Measurements from ENCODE around the gene ZNF814. TPM values are rescaled to one million over a fixed set of nuclear protein-coding genes. Genes with fewer than 3 reads are reported as not detected.
A peak's percentile ranks its signal among the peaks of the same experiment; 100 is the strongest.
"Not testable (repeated sequence)": the region's sequence is repeated elsewhere in the genome, so short reads cannot be mapped to it uniquely, and the experiment has no call there.

ZNF814 gene
- total RNA-seq, 1 donor from 2014 or later, result 13.3 TPM

- peak overlapping the region; percentile 75 for H3K27ac ChIP-seq
- intact Hi-C loops (cut with DNase I), result no loop called here
- peak overlapping the region; percentile 77 to 84 for H3K4me3 ChIP-seq
Measured at GRCh38 chr19:57815247-57816075, 73.4 kb downstream of the ZNF814 start.

DNA sequence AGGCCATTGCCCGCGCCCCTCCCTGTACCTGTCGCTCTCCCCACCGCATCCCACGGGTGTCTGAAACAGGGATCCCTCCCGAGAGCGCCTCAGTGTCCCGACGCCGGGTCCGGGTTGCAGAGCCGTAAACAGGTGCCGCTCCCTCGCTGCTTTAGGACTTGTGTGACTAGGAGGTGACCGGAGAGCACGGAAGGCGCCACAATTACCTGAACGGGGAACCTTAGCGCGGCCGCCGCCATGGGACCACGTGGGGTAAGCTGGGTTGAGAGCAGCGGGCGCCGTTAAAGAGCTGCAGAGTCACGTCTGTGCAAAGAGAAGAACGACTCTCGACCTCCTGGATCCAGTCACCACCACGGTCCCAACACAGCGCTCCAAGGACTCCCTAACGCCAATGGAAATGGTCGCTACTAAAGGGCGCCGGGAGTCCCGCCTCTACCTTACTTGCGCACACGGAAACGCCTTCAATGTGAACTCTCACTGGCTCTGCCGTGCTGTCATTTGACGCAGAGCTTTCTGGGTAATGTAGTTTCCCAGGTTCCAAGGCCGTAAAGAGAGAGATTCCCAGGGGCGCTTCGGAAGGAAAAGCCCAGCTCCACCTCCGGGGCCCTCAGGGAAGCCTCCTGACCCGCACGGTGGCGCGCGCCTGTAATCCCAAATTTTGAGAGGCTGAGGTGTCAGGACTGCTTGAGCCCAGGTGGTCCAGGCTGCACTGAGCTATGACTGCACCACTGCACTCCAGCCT lies 74.2 kb downstream of the ZNF814 start, which contains the start of gene ZNF552:
TSS of gene ZNF552 (minus strand) at position 409 of the 742 bp plus-strand sequence. CDS start at position 239, 170 bp downstream.
- peak in 1 of 2 donors; percentile 89 for DNase-seq (ENCODE audit: extremely low spot score in 2 of 2)
- H3K27me3 ChIP-seq, result no peaks in the 10 kb centered on the region
- peak within 1 kb of the TSS; percentile 77 to 84 for H3K4me3 ChIP-seq
- peaks cover 36% of the 10 kb centered on the region for H3K4me1 ChIP-seq
- peak within 1 kb of the TSS; percentile 75 for H3K27ac ChIP-seq
- no peak for TF ChIP-seq CTCF (IDR thresholded peaks at IDR 0.05)
- TF ChIP-seq POLR2AphosphoS5 (IDR thresholded peaks at IDR 0.05; ENCODE audit: insufficient read depth in 1 of 2, low read depth in 1 of 2), result peak; percentile 81 to 96
- TF ChIP-seq POLR2A (IDR thresholded peaks at IDR 0.05), result peak in 1 of 2 donors; percentile 22
- no peaks in the 10 kb centered on the region for H3K36me3 ChIP-seq
- H3K9me3 ChIP-seq, result no peaks in the 10 kb centered on the region
- intact Hi-C loops (cut with DNase I), result no loop called here

More at GRCh38 chr19:57815247-57816075, 73.4 kb downstream of the ZNF814 start:
- Histone ChIP-seq H3K9me3 (no peaks in the 10 kb centered on the region), H3K27me3 (no peaks in the 10 kb centered on the region), H3K4me1 (peaks cover 39% of the 10 kb centered on the region), H3K36me3 (no peaks in the 10 kb centered on the region)
- DNase-seq (ENCODE audit: extremely low spot score in 2 of 2), result no peak
- TF ChIP-seq CTCF (IDR thresholded peaks at IDR 0.05), result no peak
- no peak for TF ChIP-seq POLR2AphosphoS5 (IDR thresholded peaks at IDR 0.05; ENCODE audit: insufficient read depth in 1 of 2, low read depth in 1 of 2)
- no peak for TF ChIP-seq POLR2A (IDR thresholded peaks at IDR 0.05)

DNA sequence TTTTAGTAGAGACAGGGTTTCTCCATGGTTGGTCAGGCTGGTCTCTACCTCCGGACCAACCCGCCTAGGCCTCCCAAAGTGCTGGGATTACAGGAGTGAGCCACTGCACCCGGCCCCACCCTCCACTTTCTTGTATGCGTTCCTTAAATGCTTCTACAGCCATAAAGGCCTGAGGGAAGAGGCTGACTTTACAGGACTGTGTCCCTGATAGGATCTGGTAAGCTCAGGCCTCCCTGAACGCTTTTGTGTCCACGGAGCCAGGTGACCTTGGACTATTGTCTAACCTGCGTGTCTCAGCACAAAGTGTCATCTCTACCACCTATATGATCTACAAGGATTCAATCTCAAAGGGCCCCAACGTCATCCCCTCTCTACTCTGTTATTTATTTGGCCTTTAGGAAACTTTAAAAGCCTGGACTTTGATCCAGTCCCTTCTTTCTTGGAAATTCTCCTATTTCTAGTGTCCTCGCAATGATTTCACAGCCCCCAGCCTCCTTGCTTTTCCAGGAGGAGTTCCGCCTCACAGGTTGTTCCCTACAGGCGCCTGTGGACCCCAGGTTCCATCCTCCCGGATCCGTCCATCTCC lies 74.8 kb downstream of the ZNF814 start:
- Histone ChIP-seq H3K4me1 (peaks cover 36% of the 10 kb centered on the region), H3K4me3 (peak overlapping the region; percentile 77 to 84)

DNA sequence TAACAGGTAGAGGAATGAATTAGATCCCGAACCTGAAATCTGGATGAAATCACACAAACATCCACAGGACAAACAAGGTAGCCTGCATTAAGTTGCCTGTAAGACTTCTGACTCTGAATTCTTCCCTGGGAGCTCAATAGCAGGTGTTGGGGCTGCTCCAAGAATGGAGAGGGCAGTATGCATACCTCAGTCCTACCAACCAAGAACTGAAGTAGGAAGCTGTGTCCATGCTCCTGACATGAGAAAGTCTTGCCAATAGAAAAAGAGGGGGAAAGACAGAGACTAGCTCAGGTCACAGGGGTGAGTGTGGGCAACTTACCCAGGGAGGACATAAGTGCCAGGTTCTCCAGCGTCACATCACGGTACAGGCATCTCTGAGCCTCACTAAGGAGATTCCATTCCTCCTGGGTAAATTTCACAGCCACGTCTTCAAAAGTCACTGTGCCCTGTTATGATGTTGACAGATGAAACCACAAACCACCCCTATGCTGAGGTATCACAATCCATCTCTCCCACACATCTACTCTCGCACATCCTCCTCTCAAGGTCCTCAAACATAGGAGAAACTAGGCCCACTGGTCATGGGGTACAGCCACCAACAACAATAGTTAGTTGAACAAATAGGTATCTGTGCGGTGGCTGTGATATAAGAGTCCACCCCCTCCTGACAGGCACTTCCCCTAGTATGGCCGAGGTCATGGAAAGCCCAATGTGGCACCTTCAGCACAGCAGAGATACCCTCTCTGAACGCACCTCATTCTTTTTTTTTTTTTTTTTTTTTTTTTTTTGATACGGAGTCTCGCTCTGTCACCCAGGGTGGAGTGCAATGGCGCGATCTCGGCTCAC lies 75.6 kb downstream of the ZNF814 start:
- H3K27ac ChIP-seq; H3K36me3 ChIP-seq; H3K9me3 ChIP-seq; DNase-seq (ENCODE audit: extremely low spot score in 2 of 2); intact Hi-C loops (cut with DNase I); H3K27me3 ChIP-seq: not testable (repeated sequence)
- peaks cover 36% of the 10 kb centered on the region for H3K4me1 ChIP-seq
- H3K4me3 ChIP-seq, result peak overlapping the region in 1 of 2 donors; percentile 84

More for the DNA sequence above, 74.8 kb downstream of the ZNF814 start:
- Histone ChIP-seq H3K27ac (peak overlapping the region; percentile 75), H3K36me3 (peaks cover 0 to 3% of the 10 kb centered on the region in 2 donors), H3K27me3 (no peaks in the 10 kb centered on the region), H3K9me3 (no peaks in the 10 kb centered on the region)
- DNase-seq (ENCODE audit: extremely low spot score in 2 of 2), result no peak
- TF ChIP-seq CTCF (IDR thresholded peaks at IDR 0.05), result no peak
- TF ChIP-seq POLR2AphosphoS5 (IDR thresholded peaks at IDR 0.05; ENCODE audit: insufficient read depth in 1 of 2, low read depth in 1 of 2), result no peak
- TF ChIP-seq POLR2A (IDR thresholded peaks at IDR 0.05), result no peak
- intact Hi-C loops (cut with DNase I), result no loop called here

Measured in vagina (tissue), 2 donors.